ENCODE measurements around the gene CALY.

DNA sequence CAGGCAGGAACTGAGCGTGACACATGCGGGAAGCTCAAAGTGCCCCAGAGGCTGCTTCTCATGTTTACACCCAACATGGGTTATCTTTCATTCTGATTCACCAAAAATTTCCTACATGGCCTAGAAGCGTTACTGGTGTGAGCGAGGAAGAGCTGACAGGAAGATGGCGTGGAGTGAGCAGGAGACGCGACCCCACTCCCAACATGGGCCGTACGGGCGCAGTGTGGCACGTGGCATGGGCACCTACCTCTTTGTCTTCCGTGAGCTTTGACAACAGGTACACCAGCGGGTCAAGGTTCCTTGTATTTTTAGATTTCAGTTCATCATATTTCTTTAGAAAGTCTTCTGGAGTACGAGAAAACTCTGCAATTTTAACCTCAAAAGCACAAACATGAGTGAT, 37.0 kb downstream of the CALY start:
- TF ChIP-seq, protein P1, sequence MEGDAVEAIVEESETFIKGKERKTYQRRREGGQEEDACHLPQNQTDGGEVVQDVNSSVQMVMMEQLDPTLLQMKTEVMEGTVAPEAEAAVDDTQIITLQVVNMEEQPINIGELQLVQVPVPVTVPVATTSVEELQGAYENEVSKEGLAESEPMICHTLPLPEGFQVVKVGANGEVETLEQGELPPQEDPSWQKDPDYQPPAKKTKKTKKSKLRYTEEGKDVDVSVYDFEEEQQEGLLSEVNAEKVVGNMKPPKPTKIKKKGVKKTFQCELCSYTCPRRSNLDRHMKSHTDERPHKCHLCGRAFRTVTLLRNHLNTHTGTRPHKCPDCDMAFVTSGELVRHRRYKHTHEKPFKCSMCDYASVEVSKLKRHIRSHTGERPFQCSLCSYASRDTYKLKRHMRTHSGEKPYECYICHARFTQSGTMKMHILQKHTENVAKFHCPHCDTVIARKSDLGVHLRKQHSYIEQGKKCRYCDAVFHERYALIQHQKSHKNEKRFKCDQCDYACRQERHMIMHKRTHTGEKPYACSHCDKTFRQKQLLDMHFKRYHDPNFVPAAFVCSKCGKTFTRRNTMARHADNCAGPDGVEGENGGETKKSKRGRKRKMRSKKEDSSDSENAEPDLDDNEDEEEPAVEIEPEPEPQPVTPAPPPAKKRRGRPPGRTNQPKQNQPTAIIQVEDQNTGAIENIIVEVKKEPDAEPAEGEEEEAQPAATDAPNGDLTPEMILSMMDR (conservative IDR thresholded peaks at IDR 0.05; ENCODE audit: low read depth, low read length): no peak
- TF ChIP-seq EZH2 (IDR thresholded peaks at IDR 0.05; ENCODE audit: borderline replicate concordance, low read depth, low read length, poor library complexity, severe bottlenecking): no peak
